ENCODE results near the gene MKS1.

MKS1 gene

DNA sequence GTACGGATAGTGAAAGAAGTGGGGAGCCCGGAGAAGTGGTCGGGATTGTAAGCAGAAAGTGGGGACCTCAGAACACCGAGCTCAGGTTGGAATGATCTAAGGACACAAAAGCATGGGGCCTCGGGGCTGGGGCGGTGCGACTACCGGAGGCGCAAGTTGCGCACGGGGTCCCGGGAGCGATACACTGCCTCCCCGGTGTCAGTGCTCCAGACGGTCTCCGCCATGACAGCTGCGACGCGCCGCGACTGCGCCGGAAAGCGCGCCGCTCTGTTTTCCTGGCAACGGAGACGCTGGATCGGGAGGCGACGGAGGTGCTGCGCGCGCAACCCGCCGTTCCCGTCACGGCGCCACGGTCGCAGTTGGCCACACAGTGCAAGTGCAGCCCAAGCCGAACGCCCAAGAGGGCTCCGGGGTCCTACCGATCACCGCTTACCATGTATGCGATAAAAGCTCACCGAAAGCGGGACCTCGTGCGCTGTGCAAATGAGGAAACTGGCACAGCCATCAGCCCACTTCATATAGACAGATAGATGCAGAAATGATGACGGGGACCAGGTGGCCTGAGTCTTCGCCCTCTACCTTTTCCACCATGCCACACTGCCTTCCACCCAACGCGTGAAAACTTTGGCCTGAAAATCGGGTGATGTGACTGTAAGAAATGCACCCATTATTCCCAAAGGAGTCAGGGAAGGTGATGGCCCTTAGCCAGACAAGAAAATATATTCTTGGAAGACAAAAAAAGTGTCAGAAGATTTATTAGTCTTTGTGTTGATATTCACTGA, at the start of gene MKS1:
TSS of gene MKS1 (minus strand) at position 249 of the 782 bp plus-strand sequence. CDS start at position 224, 25 bp downstream.
- DNase-seq (ENCODE audit: low read depth, low spot score) = peak; percentile 97

DNA sequence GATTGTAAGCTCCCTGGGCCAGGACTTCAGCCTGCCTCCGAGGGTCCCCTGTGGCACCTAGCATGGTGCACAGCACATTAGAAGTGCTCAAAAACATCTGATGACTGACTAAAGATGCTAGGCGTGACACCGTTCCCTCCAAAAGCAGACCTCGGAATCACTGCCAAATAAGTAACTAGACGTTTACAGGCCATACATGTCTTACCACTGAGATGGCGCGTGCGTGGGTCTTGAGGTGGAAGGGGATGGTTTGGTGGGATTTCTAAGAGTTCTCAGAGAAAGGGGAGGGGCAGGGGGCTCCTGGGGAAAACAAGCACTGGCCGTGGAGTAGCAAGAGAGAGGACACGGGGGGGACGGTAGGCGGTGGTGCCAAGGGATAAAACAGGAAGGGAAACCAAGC, 49.3 kb upstream of the MKS1 start:
- DNase-seq (ENCODE audit: low read depth, low spot score) = no peak

DNA sequence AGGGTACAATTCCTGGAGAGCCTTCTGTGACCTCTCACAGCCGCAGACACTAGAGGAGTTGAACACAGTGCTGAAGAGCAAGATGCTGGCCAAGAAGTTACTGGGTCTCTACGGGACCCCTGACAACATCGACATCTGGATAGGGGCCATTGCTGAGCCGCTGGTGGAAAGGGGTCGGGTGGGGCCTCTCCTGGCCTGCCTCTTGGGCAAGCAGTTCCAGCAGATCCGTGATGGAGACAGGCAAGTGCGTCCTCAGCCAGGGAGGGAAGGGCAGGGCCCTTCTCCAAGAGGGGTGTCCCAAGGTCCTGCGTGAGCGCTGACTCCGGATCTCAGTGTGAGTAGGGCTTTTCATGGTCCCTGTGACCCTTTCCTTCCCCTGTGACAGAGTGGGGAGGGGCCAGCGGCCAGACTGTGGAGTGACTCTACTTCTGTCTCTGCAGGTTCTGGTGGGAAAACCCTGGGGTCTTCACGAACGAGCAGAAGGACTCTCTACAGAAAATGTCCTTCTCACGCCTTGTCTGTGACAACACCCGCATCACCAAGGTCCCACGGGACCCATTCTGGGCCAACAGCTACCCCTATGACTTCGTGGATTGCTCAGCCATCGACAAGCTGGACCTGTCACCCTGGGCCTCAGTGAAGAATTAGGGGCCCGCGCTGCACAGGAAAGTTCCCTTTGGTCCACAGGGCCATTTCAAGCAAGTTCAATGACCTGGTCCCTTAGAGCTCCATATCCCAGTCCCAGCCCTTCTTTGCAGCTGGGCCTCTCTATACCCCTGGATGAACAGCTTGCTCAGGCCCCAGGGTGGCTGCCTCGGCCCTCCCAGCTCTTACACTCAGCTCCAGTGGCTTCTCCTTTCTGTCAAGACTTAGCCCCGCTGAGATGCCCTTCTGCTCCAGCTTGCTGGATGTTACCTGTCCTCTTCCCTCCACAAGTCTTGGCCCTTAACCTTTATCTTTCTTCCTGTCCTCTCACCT, 48.6 kb upstream of the MKS1 start:
- DNase-seq (ENCODE audit: low read depth, low spot score) = no peak

DNA sequence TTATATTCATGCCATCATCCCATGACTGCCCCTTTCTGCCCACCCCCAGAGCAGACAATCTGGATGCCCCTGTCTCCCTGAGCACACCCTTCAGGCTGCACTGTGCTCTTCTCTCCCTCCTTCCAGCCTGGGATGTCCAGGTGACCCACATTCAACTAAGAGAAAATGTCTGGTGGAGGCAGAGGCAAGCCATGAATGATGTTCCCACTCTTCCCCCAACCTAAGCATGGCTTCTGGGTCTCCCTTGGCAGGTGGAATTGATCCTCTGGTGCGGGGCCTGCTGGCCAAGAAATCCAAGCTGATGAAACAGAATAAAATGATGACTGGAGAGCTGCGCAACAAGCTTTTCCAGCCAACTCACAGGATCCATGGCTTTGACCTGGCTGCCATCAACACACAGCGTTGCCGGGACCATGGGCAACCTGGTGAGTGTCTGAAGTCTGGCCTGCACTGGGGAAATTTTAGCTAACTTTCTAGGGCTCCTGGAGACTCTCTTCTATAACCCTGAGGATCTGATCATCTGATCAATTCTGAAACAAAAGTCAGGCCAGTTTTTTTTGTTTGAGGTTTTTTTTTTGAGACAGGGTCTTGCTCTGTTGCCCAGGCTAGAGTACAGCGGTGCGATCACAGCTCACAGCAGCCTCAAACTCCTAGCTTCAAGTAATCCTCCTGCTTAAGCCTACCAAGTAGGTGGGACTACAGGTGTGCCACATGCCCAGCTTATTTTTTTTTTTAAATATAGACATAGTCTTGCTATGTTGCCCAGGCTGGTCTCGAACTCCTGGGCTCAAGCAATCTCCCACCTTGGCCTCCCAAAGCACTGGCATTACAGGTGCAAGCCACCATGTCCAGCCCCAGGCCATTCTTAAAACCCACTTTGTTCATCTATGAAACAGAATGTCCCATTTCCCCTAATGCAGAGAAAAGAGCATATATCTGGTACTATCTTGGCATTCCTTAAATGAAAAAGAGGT, 47.1 kb upstream of the MKS1 start:
- no peak for DNase-seq (ENCODE audit: low read depth, low spot score)

DNA sequence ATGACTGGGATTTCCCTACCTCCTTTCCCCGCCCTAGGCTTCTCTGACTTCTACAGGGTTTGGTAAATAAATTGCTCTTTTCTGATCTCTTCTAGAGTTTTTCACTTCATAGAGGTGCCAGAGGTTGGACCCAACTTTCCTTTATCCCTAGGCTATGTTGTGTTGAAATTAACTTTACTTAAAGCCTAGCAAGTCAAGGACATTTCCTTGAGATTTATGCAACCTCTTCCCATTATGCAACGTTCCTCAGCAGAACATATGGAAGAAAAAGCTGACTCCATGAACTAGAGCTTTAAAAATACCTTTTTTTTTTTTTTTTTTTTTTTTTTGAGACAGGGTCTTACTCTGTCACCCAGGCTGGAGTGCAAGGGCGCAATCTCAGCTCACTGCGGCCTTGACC, 46.2 kb upstream of the MKS1 start:
- DNase-seq (ENCODE audit: low read depth, low spot score) = no peak

DNA sequence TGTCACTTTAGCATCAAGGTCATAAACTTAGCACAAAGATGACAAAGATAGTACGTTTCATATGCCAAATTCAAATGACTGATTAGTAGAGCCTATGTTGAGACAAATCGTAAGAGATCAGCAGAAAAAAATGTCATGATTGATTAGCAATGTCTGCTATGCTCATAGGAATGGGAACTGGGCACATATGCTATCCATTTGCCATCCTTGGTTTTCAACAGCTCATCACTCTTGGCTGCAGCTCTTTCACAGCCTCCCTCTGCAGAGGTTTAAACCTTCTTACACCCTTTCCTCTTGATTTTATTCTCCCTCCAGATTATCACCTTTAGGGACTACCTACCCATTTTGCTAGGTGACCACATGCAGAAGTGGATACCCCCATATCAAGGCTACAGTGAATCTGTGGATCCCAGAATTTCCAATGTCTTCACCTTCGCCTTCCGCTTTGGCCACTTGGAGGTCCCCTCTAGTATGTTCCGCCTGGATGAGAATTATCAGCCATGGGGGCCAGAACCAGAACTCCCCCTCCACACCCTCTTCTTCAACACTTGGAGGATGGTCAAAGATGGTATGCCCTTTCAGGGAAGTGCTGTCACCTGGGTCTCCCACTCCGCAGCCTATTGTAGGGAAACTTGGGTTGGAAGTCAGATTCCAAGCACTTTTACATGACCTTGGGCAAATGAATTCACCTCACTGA, 45.5 kb upstream of the MKS1 start:
- DNase-seq (ENCODE audit: low read depth, low spot score) = no peak

DNA sequence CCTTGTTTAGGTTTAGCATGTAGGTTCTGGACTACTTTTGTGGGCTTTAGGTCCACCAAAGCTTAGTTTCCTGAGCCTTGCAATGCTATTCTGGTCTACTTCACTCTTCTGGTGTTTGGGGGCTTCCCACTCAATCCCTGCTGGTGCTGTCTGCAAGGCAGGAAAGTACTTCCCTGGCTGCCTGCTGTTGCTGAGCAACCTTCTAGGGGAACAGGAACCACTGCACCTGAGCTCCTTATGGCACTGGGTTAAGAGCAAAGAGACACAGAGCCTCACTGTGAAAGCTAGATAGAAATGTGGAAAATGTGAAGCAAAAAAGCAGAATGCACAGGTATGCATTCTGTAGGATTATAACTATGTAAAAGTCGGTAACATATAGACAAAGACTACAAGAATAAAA, 44.7 kb upstream of the MKS1 start:
- no peak for DNase-seq (ENCODE audit: low read depth, low spot score)

DNA sequence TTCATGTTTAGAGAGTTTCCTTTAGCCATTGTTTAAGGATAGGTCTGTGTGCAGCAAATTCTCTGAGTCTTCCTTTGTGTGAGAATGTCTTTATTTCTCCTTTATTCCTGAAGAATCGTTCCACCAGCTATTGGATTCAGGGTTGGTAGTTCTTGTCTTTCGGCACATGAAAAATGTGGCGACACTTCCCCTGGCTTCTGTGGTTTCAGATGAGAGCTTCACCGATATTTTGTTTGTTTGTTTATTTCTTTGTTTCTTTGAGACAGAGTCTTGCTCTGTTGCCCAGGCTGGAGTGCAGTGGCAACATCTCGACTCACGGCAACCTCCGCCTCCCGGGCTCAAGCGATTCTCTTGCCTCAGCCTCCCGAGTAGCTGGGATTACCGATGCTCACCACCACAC, 43.1 kb upstream of the MKS1 start:
- no peak for DNase-seq (ENCODE audit: low read depth, low spot score)

DNA sequence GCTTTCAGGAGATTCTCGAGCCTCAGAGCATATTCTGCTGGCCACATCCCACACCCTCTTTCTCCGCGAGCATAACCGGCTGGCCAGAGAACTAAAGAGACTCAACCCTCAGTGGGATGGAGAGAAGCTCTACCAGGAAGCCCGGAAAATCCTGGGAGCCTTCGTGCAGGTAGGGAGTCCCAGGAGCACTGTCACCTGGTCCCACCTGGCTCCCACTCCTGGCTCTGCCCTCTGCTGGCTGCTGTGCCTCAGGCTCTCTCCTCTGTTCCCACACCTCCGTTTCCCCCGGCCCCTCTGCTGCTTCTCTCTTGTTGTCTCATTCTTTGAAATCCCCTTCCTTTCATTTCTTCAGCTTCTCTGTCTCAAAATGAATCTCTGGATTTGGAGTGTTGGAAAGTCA, 35.7 kb upstream of the MKS1 start:
- no peak for DNase-seq (ENCODE audit: low read depth, low spot score)

DNA sequence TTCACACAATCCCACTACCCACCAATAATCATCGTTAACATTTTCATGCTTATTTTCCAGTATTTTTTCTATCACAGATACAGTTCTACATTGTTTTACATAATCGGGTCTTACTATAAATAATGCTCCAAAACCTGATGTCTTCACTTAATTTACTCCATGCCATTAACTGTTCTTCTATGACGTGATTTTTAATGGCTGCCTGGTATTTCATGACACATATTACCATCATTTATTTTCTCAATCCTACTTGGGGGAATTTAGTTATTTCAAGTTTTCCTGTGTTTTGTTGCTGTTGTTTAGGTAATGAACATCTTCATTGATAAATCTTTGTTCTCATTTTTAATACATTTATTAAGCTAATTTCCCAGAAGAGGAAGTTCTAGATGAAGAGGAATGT, 34.0 kb upstream of the MKS1 start:
- DNase-seq (ENCODE audit: low read depth, low spot score) = no peak

DNA sequence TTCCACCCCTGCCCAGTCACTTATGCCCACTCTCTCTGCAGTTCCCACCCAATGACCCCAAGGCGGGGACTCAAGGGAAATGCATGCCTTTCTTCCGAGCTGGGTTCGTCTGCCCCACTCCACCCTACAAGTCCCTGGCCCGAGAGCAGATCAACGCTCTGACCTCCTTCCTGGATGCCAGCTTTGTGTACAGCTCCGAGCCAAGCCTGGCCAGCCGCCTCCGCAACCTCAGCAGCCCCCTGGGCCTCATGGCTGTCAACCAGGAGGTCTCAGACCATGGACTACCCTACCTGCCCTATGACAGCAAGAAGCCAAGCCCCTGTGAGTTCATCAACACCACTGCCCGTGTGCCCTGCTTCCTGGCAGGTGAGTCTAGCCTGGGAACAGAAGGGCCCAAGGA, 33.1 kb upstream of the MKS1 start:
- no peak for DNase-seq (ENCODE audit: low read depth, low spot score)

DNA sequence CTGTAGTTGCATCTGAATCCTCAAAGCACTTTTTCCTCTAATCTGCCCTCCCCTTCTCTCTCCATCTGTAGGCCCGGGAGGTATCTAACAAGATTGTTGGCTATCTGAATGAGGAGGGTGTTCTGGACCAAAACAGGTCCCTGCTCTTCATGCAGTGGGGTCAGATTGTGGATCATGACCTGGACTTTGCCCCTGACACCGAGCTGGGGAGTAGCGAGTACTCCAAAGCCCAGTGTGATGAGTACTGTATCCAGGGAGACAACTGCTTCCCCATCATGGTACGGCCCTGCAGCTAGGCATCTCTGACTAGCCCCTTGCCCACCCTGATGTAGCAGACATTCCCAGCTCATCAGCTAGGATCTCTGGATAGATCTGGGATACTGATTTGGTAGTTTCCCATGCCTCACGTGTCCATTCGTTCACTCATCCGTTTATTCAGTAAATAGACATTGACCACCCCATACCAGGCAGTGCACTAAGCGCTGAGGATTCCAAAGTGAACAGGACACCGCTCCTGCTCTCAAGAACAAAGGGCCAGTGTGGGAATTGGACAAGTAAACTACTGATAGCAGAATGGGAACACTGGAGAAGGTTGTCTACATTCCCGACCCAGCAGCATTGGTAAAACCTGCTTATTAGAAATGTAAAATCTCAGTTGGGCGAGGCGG, 31.4 kb upstream of the MKS1 start:
- no peak for DNase-seq (ENCODE audit: low read depth, low spot score)

DNA sequence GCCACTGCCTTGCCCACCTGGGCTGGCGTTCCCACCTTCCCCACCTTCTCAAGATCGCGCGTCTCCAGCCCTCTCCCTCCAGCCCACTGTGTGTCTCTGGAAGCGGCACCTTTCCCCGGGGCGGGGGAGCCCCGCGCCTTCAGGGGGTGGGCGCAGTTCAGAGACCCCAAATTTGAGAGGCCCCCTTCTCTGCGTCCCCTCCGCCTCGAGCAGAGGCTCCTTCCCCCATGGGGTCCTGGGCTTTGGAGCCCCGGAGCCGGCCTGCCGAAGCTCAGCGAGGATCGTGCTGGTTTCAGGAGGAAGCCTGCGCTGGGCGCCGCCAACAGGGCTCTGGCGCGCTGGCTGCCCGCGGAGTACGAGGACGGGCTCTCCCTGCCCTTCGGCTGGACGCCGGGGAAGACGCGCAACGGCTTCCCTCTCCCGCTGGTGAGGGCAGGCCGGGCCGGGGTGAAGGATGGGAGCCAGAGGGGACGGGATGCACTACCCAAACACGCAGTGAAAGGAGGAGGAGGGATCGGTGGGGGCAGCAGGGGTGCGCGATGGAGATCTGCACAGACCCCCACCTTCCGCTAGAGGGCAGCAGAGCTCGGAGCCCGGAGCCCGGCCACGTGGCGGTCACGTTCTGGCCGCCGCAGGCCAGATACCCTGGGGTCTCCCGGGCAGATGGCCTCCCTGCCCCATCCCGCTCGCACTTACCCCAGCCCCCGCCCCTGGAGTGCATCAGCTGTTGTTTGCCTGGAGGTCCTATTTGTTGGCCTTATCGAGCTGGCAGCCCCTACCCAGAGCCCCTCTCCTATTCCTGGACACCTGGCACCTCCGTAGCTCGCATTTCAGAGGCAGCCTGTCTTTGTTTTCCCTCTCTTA, 30.4 kb upstream of the MKS1 start:
- peak; percentile 88 for DNase-seq (ENCODE audit: low read depth, low spot score)

DNA sequence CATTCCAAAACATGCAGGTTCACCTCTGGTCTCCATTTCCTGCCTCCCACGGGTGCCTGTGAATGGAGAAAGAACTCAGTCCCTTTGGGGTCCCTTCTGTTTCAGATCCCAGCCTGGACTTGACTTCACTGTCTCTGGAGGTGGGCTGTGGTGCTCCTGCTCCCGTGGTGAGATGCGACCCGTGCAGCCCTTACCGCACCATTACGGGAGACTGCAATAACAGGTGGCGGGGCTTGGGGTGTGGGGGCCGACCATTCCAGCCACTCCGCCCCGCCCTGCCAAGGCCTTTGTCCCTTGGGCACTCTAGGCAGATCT, 29.9 kb upstream of the MKS1 start:
- DNase-seq (ENCODE audit: low read depth, low spot score) = no peak

DNA sequence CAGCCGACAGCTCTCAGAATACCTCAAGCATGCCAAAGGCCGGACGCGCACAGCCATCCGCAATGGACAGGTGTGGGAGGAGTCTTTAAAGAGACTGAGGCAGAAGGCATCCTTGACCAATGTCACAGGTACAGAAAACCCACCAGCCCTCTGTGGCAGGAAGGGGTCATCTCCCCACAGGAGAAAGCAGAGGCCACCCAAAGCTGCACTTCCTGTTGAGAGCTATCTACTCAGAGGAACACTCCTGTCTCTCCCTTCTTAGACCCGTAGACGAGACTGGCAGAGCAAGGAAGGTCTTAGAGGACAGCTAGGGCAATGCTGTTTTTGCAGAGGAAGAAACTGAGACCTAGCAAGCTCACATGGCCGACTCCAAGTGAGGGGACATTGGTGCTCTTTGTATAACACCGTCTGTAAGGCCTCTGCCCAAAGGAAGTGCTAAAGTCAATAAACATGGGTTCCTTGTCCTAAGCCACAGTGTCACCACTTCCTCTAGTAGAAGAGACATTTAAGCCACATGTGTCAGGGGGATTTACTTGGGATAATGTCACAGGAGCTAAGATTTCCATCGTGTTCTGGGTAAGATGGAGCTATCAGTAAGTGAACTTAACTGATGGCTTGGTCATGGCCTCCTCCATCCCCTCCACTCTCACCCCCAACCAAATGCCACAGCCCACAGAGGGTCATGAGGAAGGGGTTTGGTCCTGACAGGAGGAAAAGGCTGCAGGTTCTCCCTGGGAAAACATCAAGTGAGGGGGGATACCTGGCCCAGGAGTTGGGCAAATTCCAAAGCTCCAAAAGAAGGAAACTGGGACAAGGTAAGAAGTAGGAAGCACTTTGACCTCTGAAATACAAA, 28.7 kb upstream of the MKS1 start:
- no peak for DNase-seq (ENCODE audit: low read depth, low spot score)

DNA sequence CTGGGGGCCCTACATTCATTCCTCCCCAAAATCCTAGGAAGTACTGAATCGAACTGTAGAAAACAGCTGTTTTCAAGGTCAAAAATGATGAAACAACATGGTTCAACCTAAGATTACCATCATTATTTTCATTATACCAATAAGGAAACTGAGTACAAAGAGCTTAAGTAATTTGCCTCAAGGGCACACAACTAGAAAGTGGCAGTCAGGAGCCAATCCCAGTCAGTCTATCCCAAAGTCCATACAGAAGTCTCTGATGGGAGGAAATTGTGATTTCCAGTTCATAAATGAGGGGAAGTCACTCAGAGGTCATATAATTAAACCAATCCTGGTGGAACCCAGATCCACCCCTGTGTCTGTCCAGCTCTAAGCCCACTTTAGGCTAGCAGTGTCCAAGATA, 27.7 kb upstream of the MKS1 start:
- no peak for DNase-seq (ENCODE audit: low read depth, low spot score)

DNA sequence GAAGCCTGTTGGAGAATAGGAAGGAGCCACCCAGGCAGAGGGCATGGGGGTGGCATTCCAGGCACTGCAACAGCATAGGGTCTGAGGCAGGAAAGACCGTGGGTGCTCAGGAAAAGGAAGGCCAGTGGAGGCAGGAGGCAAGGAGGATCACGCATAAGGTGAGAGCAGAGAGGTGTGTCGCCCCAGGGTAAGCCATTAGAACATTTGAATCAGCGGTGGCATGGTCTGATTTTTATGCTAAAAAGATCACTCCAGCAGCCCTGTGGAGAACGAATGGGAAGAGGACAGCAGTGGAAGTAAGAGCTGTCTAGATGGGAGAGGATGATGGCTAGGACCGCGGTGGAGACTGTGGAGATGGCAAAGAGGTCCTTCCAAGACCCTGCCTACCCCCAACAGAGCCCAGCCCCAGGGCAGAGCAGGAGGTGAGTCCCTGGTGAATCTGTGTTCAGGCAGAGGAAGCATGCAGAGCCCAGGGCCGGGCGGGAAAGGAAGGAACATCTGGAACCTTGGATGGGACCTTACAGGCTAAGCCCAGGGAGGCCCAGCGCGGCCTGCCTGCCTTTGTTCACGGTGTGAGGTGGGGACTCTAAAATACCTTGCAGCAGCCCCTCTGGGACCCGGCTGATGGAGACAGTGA, 27.2 kb upstream of the MKS1 start:
- no peak for DNase-seq (ENCODE audit: low read depth, low spot score)

DNA sequence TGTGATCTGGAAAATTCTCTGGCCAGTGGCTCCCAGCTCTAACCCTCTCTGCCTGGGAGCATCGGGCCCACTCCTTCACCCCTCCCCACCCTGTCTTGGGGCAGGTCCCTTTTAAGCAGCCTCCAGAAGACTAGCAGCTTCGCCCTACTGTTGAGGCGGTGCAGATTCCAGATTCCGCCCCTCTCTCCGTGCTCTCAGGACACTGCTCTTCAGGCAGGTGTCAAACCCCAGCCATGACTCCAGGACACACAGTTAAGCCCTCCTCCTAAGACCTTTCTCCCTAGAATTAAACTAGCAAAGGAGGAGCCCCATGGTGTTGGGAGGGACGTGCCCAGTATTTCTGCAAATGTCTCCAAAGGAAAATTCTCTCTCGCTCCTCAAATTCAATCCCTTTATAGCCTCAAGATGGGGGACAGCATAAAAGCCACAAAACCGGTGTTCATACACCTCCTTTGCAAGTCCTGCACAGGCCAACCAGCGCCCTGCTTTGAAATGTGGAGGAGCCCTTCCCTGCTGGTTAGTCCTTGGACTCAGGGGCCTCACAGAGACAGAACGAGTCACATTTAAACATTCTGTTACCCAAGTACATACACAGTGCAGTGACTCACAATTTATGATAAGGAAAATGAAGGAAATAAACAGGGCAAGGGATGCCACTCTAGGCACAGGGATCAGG, 26.5 kb upstream of the MKS1 start:
- DNase-seq (ENCODE audit: low read depth, low spot score) = no peak

All from ELF-1 (cell line).